Gastrocnemius medialis (tissue), 4 donors: ENCODE measurements around the gene CDC42BPA.

Experiments used
- POLR2A ChIP-seq, 2 donors: fragments of 450-650 bp; IDR thresholded peaks; one replicate each; pipeline ENCODE4 v1.6.1; 2017; ENCODE audit warnings: antibody characterized with exemption in 2 of 2, mild to moderate bottlenecking in 2 of 2, moderate library complexity in 2 of 2
- TF ChIP-seq, protein P1 (sequence below), 5 experiments: fragments of 450-650 bp in 3 of 5; fragments of 200-600 bp in 2 of 5; sonication (generic) in 2 of 5; IDR thresholded peaks in 4 of 5; conservative IDR thresholded peaks in 1 of 5; 1 replicate in 4 of 5; 2 replicates in 1 of 5; pipeline ENCODE4 v1.5.1; 2016 to 2019; ENCODE audit warnings: antibody characterized with exemption in 5 of 5, mild to moderate bottlenecking in 3 of 5, moderate library complexity in 3 of 5

DNA sequence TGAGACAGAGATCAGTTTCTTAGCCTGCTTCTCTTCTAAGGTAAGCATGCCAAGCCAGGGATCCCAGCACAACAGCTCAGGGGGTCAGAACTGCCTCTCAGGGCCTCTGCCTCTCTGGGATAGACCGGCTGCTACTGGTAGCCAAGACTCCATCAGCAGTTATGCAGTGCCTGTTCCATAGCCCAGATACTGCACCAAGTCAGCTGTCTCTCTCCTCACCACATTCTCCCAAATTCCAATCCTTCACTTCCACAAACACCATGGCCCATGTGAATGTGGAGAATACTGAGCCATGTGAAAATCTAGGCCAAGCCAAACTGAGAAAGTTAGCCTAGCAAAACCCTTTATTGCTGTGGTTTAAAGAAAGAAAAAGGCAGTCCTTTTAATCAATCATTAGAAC, 37.5 kb downstream of the CDC42BPA start:
- TF ChIP-seq, protein P1, sequence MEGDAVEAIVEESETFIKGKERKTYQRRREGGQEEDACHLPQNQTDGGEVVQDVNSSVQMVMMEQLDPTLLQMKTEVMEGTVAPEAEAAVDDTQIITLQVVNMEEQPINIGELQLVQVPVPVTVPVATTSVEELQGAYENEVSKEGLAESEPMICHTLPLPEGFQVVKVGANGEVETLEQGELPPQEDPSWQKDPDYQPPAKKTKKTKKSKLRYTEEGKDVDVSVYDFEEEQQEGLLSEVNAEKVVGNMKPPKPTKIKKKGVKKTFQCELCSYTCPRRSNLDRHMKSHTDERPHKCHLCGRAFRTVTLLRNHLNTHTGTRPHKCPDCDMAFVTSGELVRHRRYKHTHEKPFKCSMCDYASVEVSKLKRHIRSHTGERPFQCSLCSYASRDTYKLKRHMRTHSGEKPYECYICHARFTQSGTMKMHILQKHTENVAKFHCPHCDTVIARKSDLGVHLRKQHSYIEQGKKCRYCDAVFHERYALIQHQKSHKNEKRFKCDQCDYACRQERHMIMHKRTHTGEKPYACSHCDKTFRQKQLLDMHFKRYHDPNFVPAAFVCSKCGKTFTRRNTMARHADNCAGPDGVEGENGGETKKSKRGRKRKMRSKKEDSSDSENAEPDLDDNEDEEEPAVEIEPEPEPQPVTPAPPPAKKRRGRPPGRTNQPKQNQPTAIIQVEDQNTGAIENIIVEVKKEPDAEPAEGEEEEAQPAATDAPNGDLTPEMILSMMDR (IDR thresholded peaks at IDR 0.05 in 4 of 5, conservative IDR thresholded peaks at IDR 0.05 in 1 of 5) = no peak
- TF ChIP-seq POLR2A (IDR thresholded peaks at IDR 0.05) = no peak
